Mucosa of descending colon (tissue), 3 donors: ENCODE data around the gene MYO18A. TPM values are rescaled to one million over a fixed set of nuclear protein-coding genes. Genes with fewer than 3 reads are reported as not detected.

ENCODE experiments used
- ATAC-seq: fragments of 200-7000 bp; cut with Tn5 transposase; one replicate; pipeline ENCODE4 v1.9.1; 2020; ENCODE audit warnings: mild to moderate bottlenecking, moderate library complexity
- DNase-seq, 3 donors: peaks; one replicate each; pipeline ENCODE4 v3.0.0-alpha.2; 2020
- H3K36me3 ChIP-seq: fragments of 200-600 bp; one replicate; pipeline ENCODE4 v1.8.0; 2021; ENCODE audit warnings: low read depth, mild to moderate bottlenecking
- H3K4me1 ChIP-seq: fragments of 200-600 bp; one replicate; pipeline ENCODE4 v1.8.0; 2021; ENCODE audit warnings: low read depth, mild to moderate bottlenecking
- H3K4me3 ChIP-seq: fragments of 200-600 bp; one replicate; pipeline ENCODE4 v1.8.0; 2021; ENCODE audit warnings: mild to moderate bottlenecking
- H3K9me3 ChIP-seq: fragments of 200-600 bp; one replicate; pipeline ENCODE4 v1.8.0; 2021; ENCODE audit warnings: mild to moderate bottlenecking
- CTCF ChIP-seq: fragments of 200-600 bp; IDR thresholded peaks from one replicate; pipeline ENCODE4 v1.8.0; 2022; ENCODE audit warnings: antibody characterized with exemption, mild to moderate bottlenecking
- intact Hi-C, 2 donors: fragments of 100-400 bp; cut with DNase I in 1 of 2; cut with micrococcal nuclease in 1 of 2; formaldehyde crosslinking; loops; one replicate each; pipeline versions ENCODE4 v1.11.0 to v1.11.1; 2022; cut with DNase I, micrococcal nuclease
- total RNA-seq, 3 donors: library from RNA; stranded (reverse); fragmentation: NEBNext Ultra II Directional in 2 of 3; extraction: Animal tissue kit (Norgen Biotek cat#: 25700) in 2 of 3; gene quantifications; one replicate each; pipeline versions ENCODE4 v1.2.1 to v1.2.4, GENCODE V29; 2021 to 2023
- donor health status: DM: no; HTN: no; CAD: no; lungs with moderate emphysema.
- donor health status: DM: no; HTN: no; CAD: no.
- donor health status: DM: no; HTN: yes; CAD: no.

The MYO18A gene
- total RNA-seq, 3 donors from 2014 or later, result 84.9 to 111 (median 93.3) TPM

- peak in 2 of 3 donors; percentile 76 to 82 for DNase-seq
- peak; percentile 86 for TF ChIP-seq CTCF
- Histone ChIP-seq H3K9me3 (no peaks in the 10 kb centered on the region), H3K36me3 (no peaks in the 10 kb centered on the region), H3K4me1 (no peaks in the 10 kb centered on the region), H3K4me3 (no peak overlapping the region)
- intact Hi-C loops, result loop anchor here in 1 of 2 donors (5.0 kb wide), 1 partner anchor 145 kb away; no protein-coding TSS in a partner anchor
- peak; percentile 79 for ATAC-seq
Observed at GRCh38 chr17:29111816-29112499, 68.2 kb downstream of the MYO18A start.

GRCh38 chr17:29110372-29110757 lies 69.8 kb downstream of the MYO18A start:
- no peak for TF ChIP-seq CTCF
- H3K4me1 ChIP-seq, result no peaks in the 10 kb centered on the region
- no peak for DNase-seq
- no peak overlapping the region for H3K4me3 ChIP-seq
- intact Hi-C loops, result loop anchor here in 1 of 2 donors (5.0 kb wide), 1 partner anchor 143 kb away; no protein-coding TSS in a partner anchor
- no peaks in the 10 kb centered on the region for H3K9me3 ChIP-seq
- H3K36me3 ChIP-seq, result no peaks in the 10 kb centered on the region
- ATAC-seq, result no peak

- TF ChIP-seq CTCF, result no peak
- Histone ChIP-seq H3K4me3 (no peak overlapping the region), H3K36me3 (no peaks in the 10 kb centered on the region), H3K9me3 (no peaks in the 10 kb centered on the region), H3K4me1 (no peaks in the 10 kb centered on the region)
- intact Hi-C loops, result loop anchor here in 1 of 2 donors (5.0 kb wide), 1 partner anchor 142 kb away; no protein-coding TSS in a partner anchor
- DNase-seq (no peak), ATAC-seq (no peak)
Observed at GRCh38 chr17:29109477-29110371, 70.5 kb downstream of the MYO18A start.

- ATAC-seq, result no peak
- H3K9me3 ChIP-seq, result no peaks in the 10 kb centered on the region
- no peak for TF ChIP-seq CTCF
- no peaks in the 10 kb centered on the region for H3K4me1 ChIP-seq
- no peak for DNase-seq
- intact Hi-C loops, result no loop called here
- no peaks in the 10 kb centered on the region for H3K36me3 ChIP-seq
- H3K4me3 ChIP-seq, result no peak overlapping the region
Observed at GRCh38 chr17:29108823-29109476, 71.2 kb downstream of the MYO18A start.

- DNase-seq (no peak), ATAC-seq (no peak)
- no peak overlapping the region for H3K4me3 ChIP-seq
- intact Hi-C loops, result no loop called here
- no peaks in the 10 kb centered on the region for H3K9me3 ChIP-seq
- H3K4me1 ChIP-seq, result no peaks in the 10 kb centered on the region
- H3K36me3 ChIP-seq, result no peaks in the 10 kb centered on the region
- TF ChIP-seq CTCF, result no peak
Observed at GRCh38 chr17:29107933-29108822, 72.0 kb downstream of the MYO18A start.
